GM12878 (cell line): ENCODE data around the gene PSMD13. TPM values are rescaled to one million over a fixed set of nuclear protein-coding genes. Genes with fewer than 3 reads are reported as not detected.

ENCODE experiments used
- ATF7 ChIP-seq: fragments of 450-650 bp; IDR thresholded peaks from 2 replicates; pipeline ENCODE4 v1.6.1; 2016; ENCODE audit warnings: low read depth, mild to moderate bottlenecking
- BMI1 ChIP-seq: fragments of 450-650 bp; IDR thresholded peaks from 2 replicates; pipeline ENCODE4 v1.6.1; 2016; ENCODE audit warnings: mild to moderate bottlenecking, moderate library complexity, borderline replicate concordance
- CHD1 ChIP-seq: IDR thresholded peaks from 2 replicates; pipeline ENCODE4 v1.6.1; 2012; ENCODE audit warnings: low read depth, low read length, improper control_type of control experiment
- CHD2 ChIP-seq: IDR thresholded peaks from 2 replicates; pipeline ENCODE4 v1.6.1; 2011; ENCODE audit warnings: low read depth, low read length, improper control_type of control experiment, borderline replicate concordance
- CHD4 ChIP-seq: fragments of 200-600 bp; sonication (generic); IDR thresholded peaks from 2 replicates; pipeline ENCODE4 v1.6.1; 2016; ENCODE audit warnings: mild to moderate bottlenecking
- CREB1 ChIP-seq: IDR thresholded peaks from 2 replicates; pipeline ENCODE4 v1.6.1; 2012; ENCODE audit warnings: low read depth, mild to moderate bottlenecking, inconsistent platforms
- CREM ChIP-seq: IDR thresholded peaks from 2 replicates; pipeline ENCODE4 v1.6.1; 2014; ENCODE audit warnings: antibody characterized with exemption, low read depth
- EED ChIP-seq: sonication (generic); IDR thresholded peaks from 2 replicates; pipeline ENCODE4 v1.6.1; 2016; ENCODE audit warnings: antibody characterized with exemption, low read depth
- EP300 ChIP-seq, 2 experiments: fragments of 150-350 bp in 1 of 2; IDR thresholded peaks; 2 replicates each; pipeline ENCODE4 v1.6.1; 2011 to 2012; ENCODE audit warnings: low read depth in 2 of 2, low read length in 2 of 2, borderline replicate concordance in 1 of 2, improper control_type of control experiment in 1 of 2, inconsistent platforms in 1 of 2; ENCODE audit not compliant: control insufficient read depth in 1 of 2
- ETV6 ChIP-seq, 2 experiments: fragments of 450-650 bp in 1 of 2; IDR thresholded peaks in 1 of 2; conservative IDR thresholded peaks in 1 of 2; 2 replicates each; pipeline ENCODE4 v1.6.1; 2014; ENCODE audit warnings: antibody characterized with exemption in 1 of 2, borderline replicate concordance in 1 of 2, low read depth in 1 of 2, mild to moderate bottlenecking in 1 of 2, moderate library complexity in 1 of 2
- HDGF ChIP-seq: fragments of 450-650 bp; IDR thresholded peaks from 2 replicates; pipeline ENCODE4 v1.6.1; 2016; ENCODE audit warnings: antibody characterized with exemption
- MEF2A ChIP-seq: IDR thresholded peaks from 2 replicates; pipeline ENCODE4 v1.6.1; 2011; ENCODE audit warnings: low read depth, mild to moderate bottlenecking, low read length, moderate library complexity; ENCODE audit not compliant: insufficient read depth
- MEF2B ChIP-seq: fragments of 450-650 bp; IDR thresholded peaks from 2 replicates; pipeline ENCODE4 v1.6.1; 2018; ENCODE audit warnings: mild to moderate bottlenecking, moderate library complexity; ENCODE audit not compliant: partially characterized antibody, poor library complexity, severe bottlenecking
- NFIC ChIP-seq: IDR thresholded peaks from 2 replicates; pipeline ENCODE4 v1.6.1; 2012; ENCODE audit warnings: low read depth, mild to moderate bottlenecking, inconsistent platforms, low read length, moderate library complexity
- POU2F2 ChIP-seq: IDR thresholded peaks from 3 replicates; pipeline ENCODE4 v1.6.1; 2011; ENCODE audit warnings: low read depth, mild to moderate bottlenecking, low read length, borderline replicate concordance
- RBBP5 ChIP-seq: fragments of 200-600 bp; sonication (generic); conservative IDR thresholded peaks from 2 replicates; pipeline ENCODE4 v1.6.1; 2016
- SMAD5 ChIP-seq: IDR thresholded peaks from 2 replicates; pipeline ENCODE4 v1.6.1; 2016; ENCODE audit warnings: antibody characterized with exemption, low read depth
- TCF12 ChIP-seq: IDR thresholded peaks from 2 replicates; pipeline ENCODE4 v1.6.1; 2011; ENCODE audit warnings: low read depth, mild to moderate bottlenecking, low read length
- YY1 ChIP-seq: IDR thresholded peaks from 2 replicates; pipeline ENCODE4 v1.6.1; 2011; ENCODE audit warnings: low read depth, mild to moderate bottlenecking, low read length
- ZNF274 ChIP-seq: IDR thresholded peaks from one replicate; pipeline ENCODE4 v1.8.0; 2011; ENCODE audit not compliant: insufficient read length, insufficient read depth
- ZSCAN29 ChIP-seq: fragments of 450-650 bp; IDR thresholded peaks from 2 replicates; pipeline ENCODE4 v1.6.1; 2017; ENCODE audit warnings: mild to moderate bottlenecking, moderate library complexity
- polyA plus RNA-seq, 11 experiments: library from polyadenylated mRNA; depleted of rRNA in 4 of 11; unstranded in 6 of 11; stranded (reverse) in 5 of 11; fragments of >200 nt; fragmentation: Nextera tagmentation in 4 of 11; fragmentation: Illumina TruSeq in 1 of 11; extraction: Ambion mirVana in 4 of 11; extraction: Trizol in 1 of 11; gene quantifications; 1 replicate in 1 of 11; 2 replicates in 10 of 11; pipeline versions ENCODE4 v1.2.1 to v1.2.3, GENCODE V29; 2011 to 2016; ENCODE audit warnings: inconsistent platforms in 2 of 11, missing spikeins in 2 of 11, low read depth in 1 of 11
- total RNA-seq, 4 experiments: library from RNA; depleted of rRNA in 3 of 4; stranded (reverse); fragments of >200 nt in 3 of 4; fragmentation: Illumina TruSeq in 1 of 4; extraction: Trizol in 1 of 4; gene quantifications; 2 replicates each; pipeline versions ENCODE4 v1.2.1 to v1.2.3, GENCODE V29; 2013 to 2021
- TF ChIP-seq, protein P1 (sequence below): fragments of 450-650 bp; conservative IDR thresholded peaks from 2 replicates; pipeline ENCODE4 v1.6.1; 2017; ENCODE audit warnings: mild to moderate bottlenecking, moderate library complexity
- TF ChIP-seq, protein P2 (sequence below): fragments of 450-650 bp; formaldehyde crosslinking; IDR thresholded peaks from 2 replicates; pipeline ENCODE4 v1.5.0; 2022; ENCODE audit warnings: mild to moderate bottlenecking, missing genetic modification characterization
- TF ChIP-seq, protein P3 (sequence below): fragments of 450-650 bp; IDR thresholded peaks from 2 replicates; pipeline ENCODE4 v1.6.1; 2018; ENCODE audit warnings: borderline replicate concordance, mild to moderate bottlenecking; ENCODE audit not compliant: partially characterized antibody

PSMD13 gene
- total and polyA plus RNA-seq, 10 of the 15 experiments (the other 5 are each of a cell fraction or from before 2014, with no cell fraction given) = 141 to 303 (median 177) TPM

DNA sequence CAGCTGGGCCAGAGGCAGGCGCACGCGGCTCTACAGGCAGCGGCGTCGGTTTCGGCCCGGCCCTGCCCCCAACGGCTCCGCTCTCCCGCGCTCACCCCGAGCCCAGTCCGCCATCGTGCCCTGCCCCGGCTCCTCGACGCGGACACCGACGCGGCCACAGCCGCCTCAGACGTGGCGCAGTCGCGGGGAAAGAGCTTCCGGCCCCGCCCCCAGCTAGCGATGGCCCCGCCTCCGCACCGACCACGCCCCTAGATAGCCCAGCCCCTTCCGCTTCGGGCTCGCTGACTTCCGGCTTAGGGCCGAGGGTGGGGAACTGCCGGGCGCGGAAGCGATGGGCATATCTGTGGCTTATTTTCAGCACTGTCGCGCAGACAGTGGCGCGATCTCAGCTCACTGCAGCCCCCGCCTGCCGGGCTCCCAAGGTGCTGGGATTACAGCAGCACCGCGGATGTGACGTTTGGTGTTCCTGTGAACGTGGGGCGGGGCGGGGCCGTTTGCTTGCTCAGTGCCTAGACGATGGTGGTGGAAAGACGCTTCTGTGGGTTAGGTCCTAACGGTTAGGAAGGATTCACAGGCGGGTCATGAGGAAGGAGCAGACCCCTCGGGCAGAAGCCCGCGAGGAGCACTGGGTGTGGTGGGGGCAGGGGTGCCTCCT lies 29.4 kb upstream of the PSMD13 start, which contains the start of the genes BET1L and RIC8A (continued):
- TF ChIP-seq CREM = peak; percentile 94
- TF ChIP-seq ZNF274 = no peak
- TF ChIP-seq YY1 = peak; percentile 26
- TF ChIP-seq ETV6 (conservative IDR thresholded peaks at IDR 0.05 in 1 of 2, IDR thresholded peaks at IDR 0.05 in 1 of 2; ENCODE audit: borderline replicate concordance in 1 of 2, low read depth in 1 of 2) = no peak; a peak in 1 of 4 replicates
- TF ChIP-seq SMAD5 = peak; percentile 89
- TF ChIP-seq CHD1 = no peak
- peak; percentile 63 for TF ChIP-seq ATF7
- TF ChIP-seq ZSCAN29 = no peak; the same call in 1 of the 2 replicates
- TF ChIP-seq MEF2A = no peak
- no peak for TF ChIP-seq MEF2B
- TF ChIP-seq POU2F2 = peak; percentile 42
- no peak for TF ChIP-seq BMI1
- no peak for TF ChIP-seq NFIC
- TF ChIP-seq, protein P1, sequence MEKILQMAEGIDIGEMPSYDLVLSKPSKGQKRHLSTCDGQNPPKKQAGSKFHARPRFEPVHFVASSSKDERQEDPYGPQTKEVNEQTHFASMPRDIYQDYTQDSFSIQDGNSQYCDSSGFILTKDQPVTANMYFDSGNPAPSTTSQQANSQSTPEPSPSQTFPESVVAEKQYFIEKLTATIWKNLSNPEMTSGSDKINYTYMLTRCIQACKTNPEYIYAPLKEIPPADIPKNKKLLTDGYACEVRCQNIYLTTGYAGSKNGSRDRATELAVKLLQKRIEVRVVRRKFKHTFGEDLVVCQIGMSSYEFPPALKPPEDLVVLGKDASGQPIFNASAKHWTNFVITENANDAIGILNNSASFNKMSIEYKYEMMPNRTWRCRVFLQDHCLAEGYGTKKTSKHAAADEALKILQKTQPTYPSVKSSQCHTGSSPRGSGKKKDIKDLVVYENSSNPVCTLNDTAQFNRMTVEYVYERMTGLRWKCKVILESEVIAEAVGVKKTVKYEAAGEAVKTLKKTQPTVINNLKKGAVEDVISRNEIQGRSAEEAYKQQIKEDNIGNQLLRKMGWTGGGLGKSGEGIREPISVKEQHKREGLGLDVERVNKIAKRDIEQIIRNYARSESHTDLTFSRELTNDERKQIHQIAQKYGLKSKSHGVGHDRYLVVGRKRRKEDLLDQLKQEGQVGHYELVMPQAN = peak; percentile 81
- no peak for TF ChIP-seq TCF12
- peak; percentile 94 for TF ChIP-seq CREB1
- TF ChIP-seq EED = no peak
- TF ChIP-seq, protein P2, sequence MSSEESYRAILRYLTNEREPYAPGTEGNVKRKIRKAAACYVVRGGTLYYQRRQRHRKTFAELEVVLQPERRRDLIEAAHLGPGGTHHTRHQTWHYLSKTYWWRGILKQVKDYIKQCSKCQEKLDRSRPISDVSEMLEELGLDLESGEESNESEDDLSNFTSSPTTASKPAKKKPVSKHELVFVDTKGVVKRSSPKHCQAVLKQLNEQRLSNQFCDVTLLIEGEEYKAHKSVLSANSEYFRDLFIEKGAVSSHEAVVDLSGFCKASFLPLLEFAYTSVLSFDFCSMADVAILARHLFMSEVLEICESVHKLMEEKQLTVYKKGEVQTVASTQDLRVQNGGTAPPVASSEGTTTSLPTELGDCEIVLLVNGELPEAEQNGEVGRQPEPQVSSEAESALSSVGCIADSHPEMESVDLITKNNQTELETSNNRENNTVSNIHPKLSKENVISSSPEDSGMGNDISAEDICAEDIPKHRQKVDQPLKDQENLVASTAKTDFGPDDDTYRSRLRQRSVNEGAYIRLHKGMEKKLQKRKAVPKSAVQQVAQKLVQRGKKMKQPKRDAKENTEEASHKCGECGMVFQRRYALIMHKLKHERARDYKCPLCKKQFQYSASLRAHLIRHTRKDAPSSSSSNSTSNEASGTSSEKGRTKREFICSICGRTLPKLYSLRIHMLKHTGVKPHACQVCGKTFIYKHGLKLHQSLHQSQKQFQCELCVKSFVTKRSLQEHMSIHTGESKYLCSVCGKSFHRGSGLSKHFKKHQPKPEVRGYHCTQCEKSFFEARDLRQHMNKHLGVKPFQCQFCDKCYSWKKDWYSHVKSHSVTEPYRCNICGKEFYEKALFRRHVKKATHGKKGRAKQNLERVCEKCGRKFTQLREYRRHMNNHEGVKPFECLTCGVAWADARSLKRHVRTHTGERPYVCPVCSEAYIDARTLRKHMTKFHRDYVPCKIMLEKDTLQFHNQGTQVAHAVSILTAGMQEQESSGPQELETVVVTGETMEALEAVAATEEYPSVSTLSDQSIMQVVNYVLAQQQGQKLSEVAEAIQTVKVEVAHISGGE = peak; percentile 80
- TF ChIP-seq, protein P3, sequence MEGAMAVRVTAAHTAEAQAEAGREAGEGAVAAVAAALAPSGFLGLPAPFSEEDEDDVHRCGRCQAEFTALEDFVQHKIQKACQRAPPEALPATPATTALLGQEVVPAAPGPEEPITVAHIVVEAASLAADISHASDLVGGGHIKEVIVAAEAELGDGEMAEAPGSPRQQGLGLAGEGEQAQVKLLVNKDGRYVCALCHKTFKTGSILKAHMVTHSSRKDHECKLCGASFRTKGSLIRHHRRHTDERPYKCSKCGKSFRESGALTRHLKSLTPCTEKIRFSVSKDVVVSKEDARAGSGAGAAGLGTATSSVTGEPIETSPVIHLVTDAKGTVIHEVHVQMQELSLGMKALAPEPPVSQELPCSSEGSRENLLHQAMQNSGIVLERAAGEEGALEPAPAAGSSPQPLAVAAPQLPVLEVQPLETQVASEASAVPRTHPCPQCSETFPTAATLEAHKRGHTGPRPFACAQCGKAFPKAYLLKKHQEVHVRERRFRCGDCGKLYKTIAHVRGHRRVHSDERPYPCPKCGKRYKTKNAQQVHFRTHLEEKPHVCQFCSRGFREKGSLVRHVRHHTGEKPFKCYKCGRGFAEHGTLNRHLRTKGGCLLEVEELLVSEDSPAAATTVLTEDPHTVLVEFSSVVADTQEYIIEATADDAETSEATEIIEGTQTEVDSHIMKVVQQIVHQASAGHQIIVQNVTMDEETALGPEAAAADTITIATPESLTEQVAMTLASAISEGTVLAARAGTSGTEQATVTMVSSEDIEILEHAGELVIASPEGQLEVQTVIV = peak; percentile 99
- TF ChIP-seq EP300 (IDR thresholded peaks at IDR 0.05; ENCODE audit: borderline replicate concordance in 1 of 2, control insufficient read depth in 1 of 2, low read depth in 2 of 2, low read length in 2 of 2) = no peak; a peak in 1 of 4 replicates
- TF ChIP-seq CHD2 = peak; percentile 17; the same call in 1 of the 2 replicates
- TF ChIP-seq HDGF = peak; percentile 94
- no peak for TF ChIP-seq RBBP5
- TF ChIP-seq CHD4 = no peak
